Vagina (tissue), 2 donors: ENCODE results near the gene MYLK.

Experiments
- POLR2A ChIP-seq, 2 donors: fragments of 450-650 bp; IDR thresholded peaks; one replicate each; pipeline ENCODE4 v1.6.1; 2017; ENCODE audit warnings: antibody characterized with exemption in 2 of 2, mild to moderate bottlenecking in 2 of 2, moderate library complexity in 2 of 2
- POLR2AphosphoS5 ChIP-seq, 2 donors: sonication (generic); formaldehyde crosslinking; IDR thresholded peaks; one replicate each; pipeline ENCODE4 v1.9.0; 2017; ENCODE audit warnings: antibody characterized with exemption in 2 of 2, mild to moderate bottlenecking in 2 of 2, low read depth in 1 of 2; ENCODE audit not compliant: insufficient read depth in 1 of 2
- TF ChIP-seq, protein P1 (sequence below), 3 experiments: fragments of 450-650 bp in 2 of 3; fragments of 200-600 bp in 1 of 3; sonication (generic) in 1 of 3; IDR thresholded peaks; one replicate each; pipeline ENCODE4 v1.5.1; 2017 to 2019; ENCODE audit warnings: antibody characterized with exemption in 3 of 3, mild to moderate bottlenecking in 2 of 3, moderate library complexity in 2 of 3

GRCh38 chr3:123722021-123722420, 162.1 kb downstream of the MYLK start:
- TF ChIP-seq POLR2A (IDR thresholded peaks at IDR 0.05): no peak
- no peak for TF ChIP-seq POLR2AphosphoS5 (IDR thresholded peaks at IDR 0.05; ENCODE audit: insufficient read depth in 1 of 2, low read depth in 1 of 2)
- TF ChIP-seq, protein P1, sequence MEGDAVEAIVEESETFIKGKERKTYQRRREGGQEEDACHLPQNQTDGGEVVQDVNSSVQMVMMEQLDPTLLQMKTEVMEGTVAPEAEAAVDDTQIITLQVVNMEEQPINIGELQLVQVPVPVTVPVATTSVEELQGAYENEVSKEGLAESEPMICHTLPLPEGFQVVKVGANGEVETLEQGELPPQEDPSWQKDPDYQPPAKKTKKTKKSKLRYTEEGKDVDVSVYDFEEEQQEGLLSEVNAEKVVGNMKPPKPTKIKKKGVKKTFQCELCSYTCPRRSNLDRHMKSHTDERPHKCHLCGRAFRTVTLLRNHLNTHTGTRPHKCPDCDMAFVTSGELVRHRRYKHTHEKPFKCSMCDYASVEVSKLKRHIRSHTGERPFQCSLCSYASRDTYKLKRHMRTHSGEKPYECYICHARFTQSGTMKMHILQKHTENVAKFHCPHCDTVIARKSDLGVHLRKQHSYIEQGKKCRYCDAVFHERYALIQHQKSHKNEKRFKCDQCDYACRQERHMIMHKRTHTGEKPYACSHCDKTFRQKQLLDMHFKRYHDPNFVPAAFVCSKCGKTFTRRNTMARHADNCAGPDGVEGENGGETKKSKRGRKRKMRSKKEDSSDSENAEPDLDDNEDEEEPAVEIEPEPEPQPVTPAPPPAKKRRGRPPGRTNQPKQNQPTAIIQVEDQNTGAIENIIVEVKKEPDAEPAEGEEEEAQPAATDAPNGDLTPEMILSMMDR (IDR thresholded peaks at IDR 0.05): no peak
